Activated gamma-delta T cell treated with Interleukin-2 at 50 U/mL for 16 hours (primary cell): ENCODE measurements around the gene NOX5.
"Not testable (repeated sequence)": the region's sequence is repeated elsewhere in the genome, so short reads cannot be mapped to it uniquely, and the experiment has no call there.

Experiments
- DNase-seq: peaks from one replicate; pipeline ENCODE4 v3.0.0-alpha.2; 2020

NOX5 gene

DNA sequence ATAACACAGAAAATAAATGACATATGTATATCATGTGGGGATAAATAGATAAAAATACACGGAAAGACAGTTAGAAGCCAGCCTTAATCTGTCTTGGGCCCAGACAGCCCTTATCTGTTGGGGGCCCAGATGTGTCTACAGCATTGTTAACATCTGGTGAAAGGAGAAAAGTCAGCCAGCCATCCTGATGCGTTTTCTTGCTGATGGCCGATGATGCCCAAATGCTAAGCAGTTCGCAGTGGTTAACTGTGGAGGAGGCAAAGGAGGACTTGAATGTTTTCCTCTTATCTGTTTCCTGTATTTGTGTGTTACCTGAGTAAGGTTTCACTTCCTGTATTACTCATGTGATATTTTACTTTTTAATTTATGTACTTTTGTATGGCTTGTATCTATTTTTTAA lies 46.2 kb downstream of the NOX5 start:
- DNase-seq = no peak

DNA sequence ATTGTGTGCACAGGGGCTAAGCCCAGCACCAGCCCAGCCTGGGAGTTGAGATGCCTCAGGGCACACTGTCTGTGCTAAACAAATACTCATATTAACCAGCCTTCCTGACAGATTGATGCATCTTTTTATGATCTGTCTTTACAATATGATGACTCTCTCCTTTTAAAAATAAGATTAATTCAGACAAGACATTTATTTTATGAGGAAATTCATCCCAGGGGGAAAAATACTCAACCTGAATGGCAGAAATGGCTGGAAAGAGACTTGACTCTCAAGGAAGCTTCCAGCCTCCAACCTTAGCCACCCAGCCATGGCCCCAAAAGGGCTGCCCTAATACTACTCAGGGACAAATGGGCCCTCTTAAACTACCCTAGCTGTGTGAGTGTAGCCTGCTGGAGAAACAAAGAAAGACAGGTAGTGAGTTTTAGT lies 46.9 kb downstream of the NOX5 start:
- no peak for DNase-seq

DNA sequence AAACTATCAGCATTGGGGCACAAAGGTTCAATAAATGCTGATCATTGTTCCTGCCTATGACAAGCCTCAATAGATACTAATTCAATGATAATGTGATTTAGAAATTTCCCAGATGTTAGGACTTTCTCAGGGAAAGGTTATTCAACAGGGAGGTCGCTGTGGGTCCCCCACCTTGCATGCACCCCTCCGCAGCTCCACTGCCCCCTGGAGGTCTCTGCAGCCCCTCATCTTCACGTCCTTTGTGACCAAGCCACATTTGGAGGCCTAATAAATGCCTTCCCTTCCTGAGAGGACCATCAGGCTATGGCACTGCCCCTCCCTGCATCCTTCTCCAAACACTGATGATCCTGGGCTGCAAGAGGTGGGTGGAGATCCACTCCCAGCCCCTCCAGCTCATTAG lies 50.2 kb downstream of the NOX5 start:
- no peak for DNase-seq

DNA sequence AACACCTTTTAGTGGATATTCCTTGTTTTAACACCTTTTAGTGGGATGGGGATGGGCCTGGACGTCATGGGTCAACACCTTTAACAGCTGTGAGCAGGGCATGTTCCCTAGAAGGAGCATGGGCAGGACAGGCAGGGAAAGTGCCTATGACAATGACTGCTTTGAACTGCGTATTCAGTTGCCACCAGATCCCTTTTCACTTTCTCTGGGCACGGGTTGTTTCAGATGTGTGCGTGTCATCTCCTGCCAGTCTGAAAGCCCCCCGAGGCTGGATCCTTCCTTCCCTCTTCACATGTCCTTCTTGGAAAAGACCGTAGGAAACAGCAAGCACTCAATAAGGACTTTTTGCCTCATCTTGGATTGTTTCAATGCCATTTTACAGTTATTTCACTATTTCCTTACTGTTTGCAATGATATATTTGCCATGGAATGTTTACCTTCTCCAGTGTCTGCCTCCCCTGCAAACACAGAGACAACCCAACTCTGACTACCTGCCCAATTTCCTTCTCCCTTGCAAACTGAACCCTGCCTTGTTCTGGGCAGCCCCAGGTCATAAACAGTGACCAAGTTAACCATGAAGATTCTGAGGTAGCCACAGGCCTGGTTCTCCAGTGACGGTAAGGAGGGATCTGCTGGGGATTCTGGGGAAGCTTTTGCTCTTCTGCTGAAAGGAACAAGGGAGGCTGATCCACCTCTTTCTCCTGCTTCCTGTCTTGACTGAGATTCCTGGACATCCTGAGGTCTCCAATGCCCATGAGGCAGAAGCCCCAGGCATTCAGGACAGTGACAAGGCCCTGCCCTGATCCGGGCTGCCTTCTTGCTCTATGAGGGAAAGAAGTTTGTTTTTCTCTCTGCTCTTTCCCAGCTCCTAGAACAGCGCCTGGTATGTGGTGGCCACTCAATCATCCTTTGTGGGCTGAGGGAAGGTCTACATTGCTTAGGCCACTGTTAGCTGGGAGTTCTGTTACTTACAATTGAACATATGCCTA lies 51.8 kb downstream of the NOX5 start:
- no peak for DNase-seq

DNA sequence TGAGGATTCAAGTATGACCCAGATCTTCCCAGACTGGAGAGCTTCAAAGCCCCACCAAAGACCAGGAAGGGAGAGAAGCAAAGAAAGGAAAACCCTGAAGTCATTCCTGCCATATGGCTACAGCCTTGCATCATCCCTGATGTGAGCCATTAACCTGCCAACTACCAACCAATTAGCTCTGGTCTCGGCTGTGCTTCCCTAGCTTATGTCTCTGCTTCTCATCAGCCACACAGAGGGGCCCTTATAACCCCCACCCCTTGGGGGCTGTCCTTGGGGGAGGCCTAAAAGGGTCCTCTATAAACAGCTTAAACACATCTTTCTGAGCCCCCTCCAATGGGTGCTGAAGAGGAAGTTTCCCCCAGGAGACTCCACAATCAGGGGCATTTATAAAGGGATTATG lies 52.8 kb downstream of the NOX5 start:
- no peak for DNase-seq

DNA sequence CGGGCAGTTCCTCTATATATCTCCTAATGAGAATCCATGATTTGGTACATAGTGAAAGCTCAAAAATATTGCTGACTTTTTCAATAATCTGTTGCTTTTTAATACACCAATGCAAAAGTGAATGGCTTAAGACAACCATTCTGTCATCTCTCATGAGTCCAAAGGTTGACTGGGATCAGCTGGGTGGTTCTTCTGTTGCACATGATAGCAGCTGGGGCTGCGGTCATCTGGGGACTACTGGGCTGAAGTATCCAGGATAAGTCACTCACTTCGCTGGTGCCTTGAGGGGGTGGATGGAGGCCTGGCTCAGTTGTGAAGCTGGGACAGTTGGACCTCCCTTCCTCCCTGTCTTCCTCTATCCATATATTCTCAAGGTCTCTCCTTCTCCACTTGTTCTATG lies 53.7 kb downstream of the NOX5 start:
- DNase-seq = no peak

DNA sequence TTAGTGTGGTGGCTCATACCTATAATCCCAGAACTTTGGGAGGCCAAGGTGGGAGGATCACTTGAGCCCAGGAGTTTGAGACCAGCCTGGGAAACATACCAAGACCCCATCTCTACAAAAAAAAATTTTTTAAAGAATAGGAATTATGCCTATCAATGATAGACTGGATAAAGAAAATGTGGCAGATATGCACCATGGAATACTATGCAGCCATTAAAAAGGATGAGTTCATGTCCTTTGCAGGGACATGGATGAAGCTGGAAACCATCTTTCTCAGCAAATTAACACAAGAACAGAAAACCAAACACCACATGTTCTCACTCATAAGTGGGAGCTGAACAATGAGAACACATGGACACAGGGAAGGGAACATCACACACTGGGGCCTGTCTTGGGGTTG lies 54.8 kb downstream of the NOX5 start:
- DNase-seq = not testable (repeated sequence)

DNA sequence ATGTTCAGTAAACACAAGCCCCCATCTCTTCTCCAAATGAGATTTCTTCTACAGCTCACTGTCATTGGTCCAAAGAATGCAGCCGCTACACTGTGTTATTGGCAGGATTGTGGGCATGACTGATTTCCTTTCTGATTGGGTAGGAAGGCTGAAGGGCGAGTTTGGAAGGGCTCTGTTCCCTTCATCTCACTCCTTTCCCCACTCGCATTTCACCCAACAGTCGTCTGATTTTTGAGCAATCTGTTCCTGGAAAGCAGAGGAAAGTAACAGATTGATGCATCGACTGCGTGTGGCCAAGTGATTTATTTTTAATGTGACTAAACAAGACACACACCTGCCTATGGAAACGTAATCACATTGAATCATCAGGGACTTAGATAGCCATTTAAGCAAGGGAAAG lies 55.5 kb downstream of the NOX5 start:
- no peak for DNase-seq

DNA sequence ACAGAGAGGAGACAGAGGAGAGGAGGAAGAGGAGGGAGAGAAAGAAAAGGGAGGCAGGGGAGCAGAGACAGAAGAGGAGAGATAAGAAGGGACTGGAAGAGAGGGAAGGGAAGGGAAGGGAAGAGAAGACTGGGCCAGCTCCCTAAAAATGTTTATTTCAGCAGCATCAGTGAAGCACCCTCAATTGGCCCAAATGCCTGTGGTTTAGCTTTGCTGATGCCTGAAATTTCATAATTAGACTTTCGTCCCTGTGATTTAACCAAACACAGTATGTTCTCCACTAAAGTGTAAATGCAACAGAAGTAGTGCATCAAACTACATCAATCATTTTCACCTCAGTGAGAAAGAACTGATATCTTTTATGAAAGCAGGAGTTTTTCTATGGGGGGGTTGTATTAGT lies 55.9 kb downstream of the NOX5 start:
- no peak for DNase-seq

DNA sequence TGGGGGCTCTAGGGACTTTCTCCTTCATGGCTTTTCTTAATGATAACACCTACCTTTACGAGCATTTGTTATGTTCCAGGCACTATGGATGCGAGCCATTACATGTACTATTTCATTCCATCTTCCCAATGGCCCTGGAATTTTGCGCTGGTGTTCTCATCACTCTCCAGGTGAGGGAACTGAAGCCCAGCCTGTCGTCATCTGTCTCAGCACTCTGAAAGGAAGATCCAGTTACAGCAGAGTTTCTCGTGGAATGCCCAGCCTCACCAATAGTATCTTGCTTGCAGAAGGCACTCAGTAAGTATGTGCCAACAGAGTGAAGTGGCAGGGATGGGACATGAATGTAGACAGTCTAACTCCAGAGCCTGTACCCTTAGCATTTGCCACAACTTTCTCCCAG lies 56.8 kb downstream of the NOX5 start:
- DNase-seq = no peak

DNA sequence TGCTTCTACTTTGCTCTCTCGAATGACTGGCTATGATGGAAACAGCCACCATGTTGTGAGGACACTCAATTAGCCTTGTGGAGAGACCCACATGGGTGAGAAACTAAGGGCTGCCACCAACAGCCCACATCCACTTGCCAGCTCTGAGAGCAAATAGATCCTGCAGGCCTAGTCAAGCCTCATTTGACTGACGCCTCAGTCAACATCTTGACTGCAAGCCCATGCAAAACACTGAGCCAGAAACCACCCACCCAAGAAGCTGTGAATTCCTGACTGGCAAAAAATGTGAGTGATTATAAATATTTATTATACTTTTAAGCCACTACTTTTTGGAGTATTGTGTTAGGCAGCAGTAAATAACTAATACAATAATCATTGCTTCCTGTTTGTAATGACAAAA lies 58.4 kb downstream of the NOX5 start:
- no peak for DNase-seq

DNA sequence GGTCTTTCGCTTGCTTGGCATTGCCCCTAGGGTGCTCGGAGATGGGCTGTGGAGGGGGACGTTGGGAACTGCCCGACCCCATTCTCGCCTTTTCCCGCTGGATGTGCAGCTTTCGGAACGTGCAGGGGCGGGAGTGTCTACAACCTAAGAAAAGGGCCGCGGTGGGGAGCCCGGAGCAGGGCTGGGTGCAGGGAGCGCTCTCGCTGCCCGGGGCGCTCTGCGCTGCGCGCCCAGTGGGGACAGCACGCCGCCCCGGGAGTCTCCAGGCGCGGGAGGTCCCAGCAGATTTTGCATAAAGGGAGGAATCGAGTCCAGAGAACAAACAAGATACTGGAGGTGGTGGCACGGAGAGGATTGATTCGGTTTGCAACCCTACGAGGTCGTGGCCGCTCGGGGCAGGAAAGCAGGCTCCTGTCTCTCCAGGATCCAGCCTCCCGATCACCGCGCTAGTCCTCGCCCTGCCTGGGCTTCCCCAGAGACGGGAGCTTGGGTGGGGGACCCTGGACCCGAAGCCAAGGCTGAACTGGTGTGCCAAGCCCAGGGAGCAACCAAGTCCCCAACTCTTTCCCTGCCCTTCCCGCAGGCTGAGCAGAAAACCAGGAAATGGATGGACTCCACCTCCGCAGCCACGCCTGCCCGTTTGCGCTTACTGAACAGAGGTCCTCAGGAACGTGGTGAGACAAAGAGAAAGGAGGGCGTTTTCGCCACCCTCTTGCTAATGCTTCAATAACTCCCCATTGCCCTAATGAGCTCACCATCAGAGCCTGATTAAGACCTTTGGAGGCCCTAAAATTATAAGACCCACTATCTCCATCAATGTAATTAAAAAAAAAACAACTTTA lies 59.7 kb downstream of the NOX5 start:
- no peak for DNase-seq

DNA sequence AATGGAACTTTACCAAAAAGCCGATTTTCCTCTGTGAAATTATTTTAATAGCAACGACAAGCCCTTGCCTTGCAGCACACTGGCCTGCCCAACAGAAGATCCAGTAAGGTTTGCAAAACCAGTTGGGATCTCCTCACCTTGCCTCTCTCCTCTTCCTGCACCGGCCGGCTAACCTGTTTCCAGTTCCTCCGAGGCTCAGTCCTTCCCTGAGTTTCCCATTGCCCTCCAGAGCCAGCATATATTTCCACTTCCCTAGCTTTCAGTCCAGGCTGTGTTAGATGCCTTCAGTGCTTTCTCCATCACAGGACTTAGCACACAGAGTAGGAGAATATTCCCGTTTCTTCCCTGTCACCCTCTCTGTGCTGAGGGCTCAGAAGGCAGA lies 60.3 kb downstream of the NOX5 start:
- no peak for DNase-seq

DNA sequence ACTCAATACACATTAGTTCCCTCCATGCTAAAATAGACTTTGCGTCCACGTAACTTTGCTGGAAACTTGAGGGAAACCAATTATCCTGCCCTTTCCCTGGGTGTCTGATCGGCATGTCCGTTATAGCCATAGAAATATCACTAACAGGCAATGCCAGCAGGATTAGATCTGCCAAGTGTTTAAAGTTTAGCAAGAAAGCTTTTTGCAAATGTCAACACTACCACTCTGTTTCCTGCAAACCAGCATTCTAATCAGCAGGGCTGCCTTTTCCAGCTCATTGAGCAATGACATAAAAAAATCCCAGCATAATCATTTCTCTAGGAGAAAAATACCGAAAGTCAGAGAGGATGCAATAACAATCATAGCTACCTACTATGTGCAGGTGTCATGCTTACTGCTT lies 60.9 kb downstream of the NOX5 start:
- DNase-seq = no peak

DNA sequence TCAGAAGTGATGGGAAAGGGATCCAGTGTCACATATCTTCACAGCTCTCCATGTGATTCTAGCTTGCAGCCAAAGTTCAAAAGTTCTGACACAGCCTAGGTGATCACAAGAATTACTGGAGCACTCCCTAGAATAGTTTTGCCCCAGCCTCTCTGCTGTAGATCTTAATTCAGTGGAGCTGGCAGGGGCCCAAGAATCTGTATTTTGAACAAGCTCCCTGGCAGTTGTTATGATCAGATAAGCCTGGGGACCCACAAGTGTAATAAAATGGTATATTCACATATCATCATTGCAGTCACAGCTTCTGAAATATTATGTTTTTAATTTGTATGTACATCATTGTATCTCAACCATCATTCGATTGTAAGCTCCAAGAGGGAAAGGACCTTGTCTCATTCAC lies 62.3 kb downstream of the NOX5 start:
- DNase-seq = no peak

DNA sequence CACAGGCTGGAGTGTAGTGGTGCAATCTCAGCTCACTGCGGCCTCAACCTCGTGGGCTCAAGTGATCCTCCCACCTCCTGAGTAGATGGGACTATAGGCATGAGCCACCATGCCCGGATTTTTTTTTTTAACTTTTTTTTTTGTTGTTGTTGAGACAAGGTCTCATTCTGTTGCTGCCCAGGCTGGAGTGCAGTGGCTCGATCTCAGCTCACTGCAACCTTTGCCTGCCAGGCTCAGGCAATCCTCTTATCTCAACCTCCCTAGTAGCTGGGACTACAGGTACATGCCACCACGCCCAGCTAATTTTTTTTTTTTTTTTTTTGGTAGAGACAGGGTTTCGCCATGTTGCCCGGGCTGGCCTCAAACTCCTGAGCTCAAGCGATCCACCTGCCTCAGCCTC lies 64.1 kb downstream of the NOX5 start:
- no peak for DNase-seq

DNA sequence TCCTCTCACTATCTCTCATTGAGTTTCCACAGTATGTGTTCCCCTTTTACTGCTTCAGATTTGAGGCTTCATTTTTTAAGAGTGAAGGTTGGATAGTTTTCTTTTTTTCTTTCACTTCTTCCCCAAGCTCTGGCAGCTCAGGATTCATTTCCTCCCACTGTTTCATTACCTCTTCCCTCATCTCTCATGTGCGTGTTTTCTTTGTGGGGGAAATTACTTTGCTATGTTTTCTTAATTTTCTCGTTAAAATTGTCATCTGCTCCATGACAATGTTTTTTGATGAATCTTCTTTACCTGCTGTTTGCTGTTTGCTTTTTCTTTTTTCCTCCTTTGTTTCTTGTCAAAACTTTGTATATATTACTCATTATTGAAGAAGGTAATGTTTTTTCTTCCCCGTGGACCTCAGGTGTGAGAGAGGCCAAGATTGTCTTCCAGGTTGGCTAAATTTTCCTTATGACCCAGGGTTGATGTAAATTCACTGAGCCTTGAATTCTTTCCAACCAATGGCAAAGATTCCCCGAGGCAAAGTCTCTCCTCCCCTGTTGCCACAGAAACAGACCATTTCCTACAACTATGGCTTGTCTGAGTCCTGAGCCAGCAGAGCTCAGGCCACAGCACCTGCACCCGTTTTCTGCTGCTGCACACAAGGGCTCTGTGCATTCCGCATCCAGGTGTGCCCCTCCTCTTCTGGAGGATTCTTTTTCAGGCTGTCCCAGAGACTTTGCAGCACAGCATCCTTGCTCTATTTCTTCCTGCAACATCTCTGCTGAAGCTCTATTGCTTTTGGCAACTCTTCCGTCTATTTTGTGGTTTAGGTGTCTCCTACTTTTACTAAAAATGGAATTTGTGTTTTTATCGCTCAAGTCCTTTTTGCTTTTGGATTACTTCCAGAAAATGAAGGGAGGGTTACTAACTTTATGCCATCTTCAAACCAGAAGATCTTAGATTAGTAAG lies 66.1 kb downstream of the NOX5 start:
- no peak for DNase-seq

DNA sequence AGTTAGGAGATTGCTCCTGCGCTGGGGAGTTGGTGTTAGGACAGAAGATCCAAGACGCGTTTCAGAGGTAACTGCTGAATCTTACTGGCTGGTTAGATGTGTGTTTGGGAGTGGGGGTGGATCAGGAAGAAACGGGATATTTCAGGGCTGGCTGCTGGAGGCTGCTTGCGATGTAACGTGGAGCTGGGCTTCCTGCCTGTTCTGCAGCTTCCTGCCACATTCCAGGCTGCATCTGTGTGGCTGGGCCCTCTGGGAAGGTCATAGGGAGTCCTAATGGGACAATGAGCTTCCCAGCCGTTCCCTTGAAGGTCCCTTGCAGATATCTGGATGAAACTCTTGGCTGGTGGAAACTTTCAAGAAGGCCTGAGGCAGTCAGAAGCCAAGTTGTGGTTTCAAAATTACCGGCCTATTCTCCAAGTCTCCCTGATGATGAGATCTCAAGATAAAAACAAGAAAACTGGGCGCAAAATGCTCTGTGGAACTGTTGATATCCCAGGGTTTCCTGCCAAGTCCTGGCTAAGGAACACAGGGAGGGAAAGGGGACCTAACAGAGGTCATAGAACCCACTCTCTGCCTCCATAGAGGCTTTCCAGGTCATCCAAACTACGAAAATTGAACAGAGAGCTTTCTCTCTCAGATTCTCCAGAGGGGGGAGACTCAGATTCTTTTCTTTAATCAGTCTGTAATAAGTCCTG lies 67.0 kb downstream of the NOX5 start:
- no peak for DNase-seq

DNA sequence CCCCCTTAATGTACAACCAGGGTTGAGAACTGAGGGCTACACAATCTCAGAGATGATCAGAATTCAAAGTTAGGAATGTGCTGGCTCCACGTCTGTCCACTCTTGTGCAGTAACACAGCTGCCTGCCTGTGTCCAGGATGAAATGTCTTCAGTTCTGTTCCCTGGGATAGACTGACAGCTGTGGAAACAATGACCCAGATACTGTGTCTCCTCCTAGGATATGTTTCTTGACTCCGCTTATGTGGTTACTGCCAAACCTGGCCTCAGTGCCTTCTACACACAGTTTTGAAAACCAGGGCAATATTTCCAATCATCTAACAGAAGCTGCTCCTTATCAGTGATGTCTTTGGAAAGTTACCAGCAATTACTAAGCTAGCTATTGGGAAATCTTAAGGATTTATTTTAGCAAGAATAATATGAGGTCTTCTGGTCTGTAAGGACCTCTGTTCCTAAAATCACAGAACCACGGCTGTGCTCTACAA lies 67.6 kb downstream of the NOX5 start:
- DNase-seq = no peak

DNA sequence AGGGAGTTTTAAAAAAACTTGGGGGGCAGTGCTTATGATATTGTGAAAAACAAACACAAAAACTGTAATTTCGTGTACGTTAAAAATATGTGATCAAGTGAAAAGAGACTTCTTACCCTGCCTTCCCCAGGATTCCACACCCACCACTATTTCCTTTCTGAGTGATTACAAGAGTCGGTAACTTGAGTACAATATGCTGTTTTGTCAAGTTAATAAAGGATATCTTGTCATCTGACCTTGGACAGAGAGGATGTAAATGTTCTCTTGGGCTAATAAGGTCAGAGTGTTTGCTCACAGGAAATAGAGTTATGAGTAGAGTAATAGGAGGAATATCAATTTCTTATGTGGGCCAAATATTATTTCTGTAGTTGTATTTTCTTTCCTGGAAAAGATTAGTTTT lies 68.1 kb downstream of the NOX5 start:
- no peak for DNase-seq

DNA sequence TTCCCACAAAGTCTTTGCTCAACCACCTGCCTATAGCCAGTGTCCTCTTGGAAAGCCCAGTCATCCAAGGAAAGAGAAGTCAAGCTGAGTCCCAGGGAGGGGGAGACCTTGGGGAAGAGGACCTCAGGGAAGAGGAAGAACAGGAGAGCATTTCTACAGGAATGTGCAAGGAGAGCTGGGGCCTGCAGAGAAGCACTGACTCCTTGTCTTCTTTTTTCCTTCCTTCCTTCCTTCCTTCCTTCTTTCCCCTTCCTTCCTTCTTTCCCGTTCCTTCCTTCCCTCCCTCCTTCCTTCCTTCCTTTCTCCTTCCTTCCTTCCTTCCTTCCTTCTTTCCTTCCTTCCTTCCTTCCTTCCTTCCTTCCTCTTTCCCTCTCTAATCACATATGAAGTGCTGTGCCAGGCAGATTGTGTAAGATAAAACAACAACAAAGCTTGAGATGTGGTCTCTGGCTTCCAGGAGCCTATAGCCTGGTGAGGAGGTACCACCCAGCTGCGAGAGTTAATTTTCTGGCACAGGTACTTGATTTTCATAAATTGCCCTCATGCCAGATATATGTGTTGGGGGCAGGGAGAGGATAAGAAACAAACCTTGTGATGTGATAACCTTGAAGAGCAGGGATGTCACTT lies 70.0 kb downstream of the NOX5 start:
- DNase-seq = no peak
